Smooth muscle cell (in vitro differentiated cells): ENCODE measurements around the gene CKAP2. TPM values are rescaled to one million over a fixed set of nuclear protein-coding genes. Genes with fewer than 3 reads are reported as not detected.
"Not testable (repeated sequence)": the region's sequence is repeated elsewhere in the genome, so short reads cannot be mapped to it uniquely, and the experiment has no call there.

Experiments
- DNase-seq: peaks from one replicate; lab custom pipeline; 2025; ENCODE audit not compliant: unreplicated experiment; lab: John Stamatoyannopoulos, UW
- H2AFZ ChIP-seq: fragments of 200-600 bp; sonication (generic); 2 replicates; pipeline ENCODE4 v1.6.0; 2016; ENCODE audit warnings: antibody characterized with exemption, low read depth, mild to moderate bottlenecking
- H3F3A ChIP-seq: fragments of 200-600 bp; sonication (generic); 2 replicates; pipeline ENCODE4 v1.6.0; 2017; ENCODE audit warnings: antibody characterized with exemption, low read depth
- H3K27ac ChIP-seq: fragments of 200-600 bp; sonication (generic); 2 replicates; pipeline ENCODE4 v1.5.1; 2016; ENCODE audit warnings: low read depth, mild to moderate bottlenecking
- H3K27me3 ChIP-seq: fragments of 200-600 bp; sonication (generic); 2 replicates; pipeline ENCODE4 v1.6.1; 2016; ENCODE audit warnings: low read depth, mild to moderate bottlenecking
- H3K36me3 ChIP-seq: fragments of 200-600 bp; sonication (generic); 2 replicates; pipeline ENCODE4 v1.5.1; 2016; ENCODE audit warnings: low read depth
- H3K4me1 ChIP-seq: fragments of 200-600 bp; sonication (generic); 2 replicates; pipeline ENCODE4 v1.5.1; 2016; ENCODE audit warnings: low read depth
- H3K4me2 ChIP-seq: fragments of 200-600 bp; sonication (generic); 2 replicates; pipeline ENCODE4 v1.6.0; 2016; ENCODE audit warnings: mild to moderate bottlenecking
- H3K4me3 ChIP-seq: fragments of 200-600 bp; sonication (generic); 2 replicates; pipeline ENCODE4 v1.5.1; 2016; ENCODE audit warnings: mild to moderate bottlenecking
- H3K79me2 ChIP-seq: fragments of 200-600 bp; sonication (generic); 2 replicates; pipeline ENCODE4 v1.6.0; 2016; ENCODE audit warnings: low read depth, mild to moderate bottlenecking
- H3K9ac ChIP-seq: fragments of 200-600 bp; sonication (generic); 2 replicates; pipeline ENCODE4 v1.6.0; 2016; ENCODE audit warnings: low read depth
- H3K9me3 ChIP-seq: fragments of 200-600 bp; sonication (generic); replicated peaks from 2 replicates; pipeline ENCODE4 v1.5.1; 2016; ENCODE audit warnings: low read depth
- H4K20me1 ChIP-seq: fragments of 200-600 bp; sonication (generic); 2 replicates; pipeline ENCODE4 v1.6.0; 2016; ENCODE audit warnings: low read depth
- CTCF ChIP-seq: fragments of 200-600 bp; sonication (generic); IDR thresholded peaks from 2 replicates; pipeline ENCODE4 v1.5.1; 2017; ENCODE audit warnings: borderline replicate concordance, mild to moderate bottlenecking, antibody characterized with exemption; ENCODE audit not compliant: insufficient read depth, poor library complexity, severe bottlenecking
- WGBS: methylation state at CpG from one replicate; pipeline ENCODE4 v1.1.7; 2016; ENCODE audit warnings: low lambda C conversion rate; 5-methylcytosine and 5-hydroxymethylcytosine counted together
- polyA plus RNA-seq: library from polyadenylated mRNA; unstranded; fragments of >200 nt; fragmentation: Nextera tagmentation; extraction: Ambion mirVana; gene quantifications from 2 replicates; pipeline ENCODE4 v1.2.1, GENCODE V29; 2016
- total RNA-seq: library from RNA; depleted of rRNA; stranded (reverse); fragments of >200 nt; gene quantifications from 2 replicates; pipeline ENCODE4 v1.2.3, GENCODE V29; 2014

CKAP2 gene
- total RNA-seq (19.6 and 24.9 TPM in 2 replicates), polyA plus RNA-seq (11.8 and 14.4 TPM in 2 replicates)

- H3K9ac ChIP-seq, result peak within 1 kb of the TSS; percentile 65
- peaks cover 41% of the 10 kb centered on the region for H3K79me2 ChIP-seq
- H3K4me3 ChIP-seq, result peak within 1 kb of the TSS; percentile 64
- peaks cover 22% of the 10 kb centered on the region for H3K4me1 ChIP-seq
- H3K36me3 ChIP-seq, result no peaks in the 10 kb centered on the region
- H3K4me2 ChIP-seq, result peak within 1 kb of the TSS; percentile 83
- WGBS, result under 1% methylated on average over 52 of the region's 56 CpGs
- H3K27ac ChIP-seq, result peak within 1 kb of the TSS; percentile 69
- H3F3A ChIP-seq, result no peaks in the 10 kb centered on the region
- H3K9me3 ChIP-seq, result no peaks in the 10 kb centered on the region
- H2AFZ ChIP-seq, result peak within 1 kb of the TSS; percentile 96
- TF ChIP-seq CTCF, result no peak
- peak; percentile 75 for DNase-seq
- H3K27me3 ChIP-seq, result no peaks in the 10 kb centered on the region
- no peaks in the 10 kb centered on the region for H4K20me1 ChIP-seq
These were observed at the start of gene CKAP2 for GRCh38 chr13:52454820-52455676. TSS of gene CKAP2 (plus strand) at chr13:52455478. CDS start at chr13:52455557, 79 bp downstream.

- no peak within 1 kb of the TSS for H3K27ac ChIP-seq
- H3K79me2 ChIP-seq, result no peaks in the 10 kb centered on the region
- no peak within 1 kb of the TSS for H2AFZ ChIP-seq
- H3K4me2 ChIP-seq, result peak within 1 kb of the TSS; percentile 91
- no peaks in the 10 kb centered on the region for H3K9me3 ChIP-seq
- DNase-seq, result no peak
- H3K27me3 ChIP-seq, result peaks cover 39% of the 10 kb centered on the region
- peak within 1 kb of the TSS; percentile 49 for H3K4me3 ChIP-seq
- peaks cover 4% of the 10 kb centered on the region for H3K36me3 ChIP-seq
- H3F3A ChIP-seq, result no peaks in the 10 kb centered on the region
- H3K4me1 ChIP-seq, result peaks cover 12% of the 10 kb centered on the region
- no peak within 1 kb of the TSS for H3K9ac ChIP-seq
- TF ChIP-seq CTCF, result no peak
- 5% methylated on average over 38 of the region's 68 CpGs for WGBS
- H4K20me1 ChIP-seq, result no peaks in the 10 kb centered on the region
These were observed 49.3 kb upstream of the CKAP2 start, which contains the start of gene THSD1 for GRCh38 chr13:52405767-52406494. TSS of gene THSD1 (minus strand) at chr13:52406172. CDS start at chr13:52402600, 3,572 bp downstream.

- H3K9me3 ChIP-seq, result no peaks in the 10 kb centered on the region
- H3K4me1 ChIP-seq, result peaks cover 12% of the 10 kb centered on the region
- H4K20me1 ChIP-seq, result no peaks in the 10 kb centered on the region
- H3K36me3 ChIP-seq, result peaks cover 4% of the 10 kb centered on the region
- 89% methylated on average over 4 of the region's 4 CpGs for WGBS
- no peak overlapping the region for H3K9ac ChIP-seq
- TF ChIP-seq CTCF, result no peak
- H3K79me2 ChIP-seq, result no peaks in the 10 kb centered on the region
- peaks cover 39% of the 10 kb centered on the region for H3K27me3 ChIP-seq
- peak overlapping the region; percentile 49 for H3K4me3 ChIP-seq
- H3K4me2 ChIP-seq, result peak overlapping the region; percentile 91
- no peaks in the 10 kb centered on the region for H3F3A ChIP-seq
- no peak overlapping the region for H2AFZ ChIP-seq
- DNase-seq, result no peak
- H3K27ac ChIP-seq, result no peak overlapping the region
These were observed 48.6 kb upstream of the CKAP2 start for GRCh38 chr13:52406629-52407028.

GRCh38 chr13:52407436-52407835 lies 47.8 kb upstream of the CKAP2 start:
- H2AFZ ChIP-seq, H3K4me2 ChIP-seq, H3K9me3 ChIP-seq, H3K27ac ChIP-seq, H3K4me3 ChIP-seq, DNase-seq, H4K20me1 ChIP-seq, H3F3A ChIP-seq, H3K79me2 ChIP-seq, H3K9ac ChIP-seq, H3K36me3 ChIP-seq: not testable (repeated sequence)
- WGBS, result 94% methylated on average over 12 of the region's 12 CpGs
- Histone ChIP-seq H3K27me3 (peaks cover 39% of the 10 kb centered on the region), H3K4me1 (peaks cover 12% of the 10 kb centered on the region)

GRCh38 chr13:52408071-52408658 lies 47.1 kb upstream of the CKAP2 start:
- H3K79me2 ChIP-seq, H3K4me3 ChIP-seq, H3K9ac ChIP-seq, H3F3A ChIP-seq, H3K9me3 ChIP-seq, DNase-seq, H2AFZ ChIP-seq, H3K27ac ChIP-seq, H4K20me1 ChIP-seq, H3K36me3 ChIP-seq, H3K4me2 ChIP-seq: not testable (repeated sequence)
- 95% methylated on average over 30 of the region's 33 CpGs for WGBS
- Histone ChIP-seq H3K4me1 (peaks cover 12% of the 10 kb centered on the region), H3K27me3 (peaks cover 39% of the 10 kb centered on the region)
